ENCODE measurements around the gene LRRC10B. TPM values are rescaled to one million over a fixed set of nuclear protein-coding genes. Genes with fewer than 3 reads are reported as not detected.

Gene LRRC10B
- total RNA-seq, 4 donors from 2014 or later: 0.35 to 2.5 TPM; not detected in 2

- H3K27me3 ChIP-seq: no peaks in the 10 kb centered on the region
- DNase-seq: no peak
- H3K4me1 ChIP-seq: no peaks in the 10 kb centered on the region
- TF ChIP-seq CTCF (IDR thresholded peaks at IDR 0.05) (no peak), POLR2A (IDR thresholded peaks at IDR 0.05) (no peak)
- H3K4me3 ChIP-seq: no peak overlapping the region
- no peaks in the 10 kb centered on the region for H3K36me3 ChIP-seq
- no peak overlapping the region for H3K27ac ChIP-seq
- no peaks in the 10 kb centered on the region for H3K9me3 ChIP-seq
These were observed 12.5 kb upstream of the LRRC10B start for GRCh38 chr11:61495801-61496601.

- no peaks in the 10 kb centered on the region for H3K4me1 ChIP-seq
- DNase-seq: no peak
- no peaks in the 10 kb centered on the region for H3K27me3 ChIP-seq
- no peaks in the 10 kb centered on the region for H3K36me3 ChIP-seq
- H3K9me3 ChIP-seq: no peaks in the 10 kb centered on the region
- TF ChIP-seq POLR2A (IDR thresholded peaks at IDR 0.05): no peak
- no peak for TF ChIP-seq CTCF (IDR thresholded peaks at IDR 0.05)
- H3K27ac ChIP-seq: no peak overlapping the region
- no peak overlapping the region for H3K4me3 ChIP-seq
These were observed 11.7 kb upstream of the LRRC10B start for GRCh38 chr11:61496602-61497400.

GRCh38 chr11:61497473-61497872 lies 11.1 kb upstream of the LRRC10B start:
- no peak overlapping the region for H3K27ac ChIP-seq
- no peak overlapping the region for H3K4me3 ChIP-seq
- no peaks in the 10 kb centered on the region for H3K27me3 ChIP-seq
- H3K4me1 ChIP-seq: no peaks in the 10 kb centered on the region
- no peaks in the 10 kb centered on the region for H3K36me3 ChIP-seq
- TF ChIP-seq POLR2A (IDR thresholded peaks at IDR 0.05): no peak
- TF ChIP-seq CTCF (IDR thresholded peaks at IDR 0.05): no peak
- DNase-seq: no peak
- H3K9me3 ChIP-seq: no peaks in the 10 kb centered on the region

GRCh38 chr11:61497876-61498275 lies 10.7 kb upstream of the LRRC10B start:
- Histone ChIP-seq H3K4me1 (no peaks in the 10 kb centered on the region), H3K36me3 (no peaks in the 10 kb centered on the region), H3K9me3 (no peaks in the 10 kb centered on the region), H3K27ac (no peak overlapping the region), H3K4me3 (no peak overlapping the region), H3K27me3 (no peaks in the 10 kb centered on the region)
- DNase-seq: no peak
- no peak for TF ChIP-seq CTCF (IDR thresholded peaks at IDR 0.05)
- no peak for TF ChIP-seq POLR2A (IDR thresholded peaks at IDR 0.05)

GRCh38 chr11:61498767-61499341 lies 9.7 kb upstream of the LRRC10B start:
- no peak overlapping the region for H3K4me3 ChIP-seq
- TF ChIP-seq POLR2A (IDR thresholded peaks at IDR 0.05) (no peak), CTCF (IDR thresholded peaks at IDR 0.05) (no peak)
- no peak for DNase-seq
- no peaks in the 10 kb centered on the region for H3K36me3 ChIP-seq
- H3K27ac ChIP-seq: no peak overlapping the region
- no peaks in the 10 kb centered on the region for H3K4me1 ChIP-seq
- H3K9me3 ChIP-seq: no peaks in the 10 kb centered on the region
- H3K27me3 ChIP-seq: no peaks in the 10 kb centered on the region
